H1 (cell line): ENCODE measurements around the gene RAD23A. TPM values are rescaled to one million over a fixed set of nuclear protein-coding genes. Genes with fewer than 3 reads are reported as not detected.
"Not testable (repeated sequence)": the region's sequence is repeated elsewhere in the genome, so short reads cannot be mapped to it uniquely, and the experiment has no call there.

ENCODE experiments used
- CTCF ChIA-PET: fragments of 300-600 bp; sonication (Branson Sonifier 250); formaldehyde crosslinking; loops from one replicate; lab custom pipeline; 2021; ENCODE audit not compliant: partially characterized antibody; lab: Charles Lee
- POLR2A ChIA-PET: fragments of 300-600 bp; sonication (Branson Sonifier 250); formaldehyde crosslinking; loops from one replicate; lab custom pipeline; 2021; ENCODE audit warnings: inconsistent platforms; ENCODE audit not compliant: partially characterized antibody; lab: Charles Lee
- DNase-seq, 2 experiments: peaks; one replicate each; pipeline versions ENCODE4 v3.0.0 to v3.0.0-alpha.2; 2010 to 2022; ENCODE audit warnings: low spot score in 2 of 2, low read depth in 1 of 2, mixed read lengths in 1 of 2
- FAIRE-seq: peaks from 2 replicates; lab custom pipeline; 2011; peaks lifted over from hg19 to GRCh38; lab: Jason Lieb, UNC
- H2AFZ ChIP-seq: 2 replicates; pipeline ENCODE4 v1.8.1; 2012; ENCODE audit warnings: low read length, inconsistent platforms
- H2AK5ac ChIP-seq: 2 replicates; pipeline ENCODE4 v1.6.1; 2013; ENCODE audit warnings: low read depth, low read length
- H2BK120ac ChIP-seq: replicated peaks from 2 replicates; pipeline ENCODE3; 2013; ENCODE audit warnings: low read depth, low read length, inconsistent platforms
- H2BK12ac ChIP-seq: 2 replicates; pipeline ENCODE4 v1.6.1; 2013; ENCODE audit warnings: low read depth, low read length
- H2BK15ac ChIP-seq: 2 replicates; pipeline ENCODE4 v1.6.1; 2013; ENCODE audit warnings: low read length
- H2BK20ac ChIP-seq: 2 replicates; pipeline ENCODE4 v1.6.1; 2013; ENCODE audit warnings: low read length
- H2BK5ac ChIP-seq: 2 replicates; pipeline ENCODE4 v1.6.1; 2013; ENCODE audit warnings: low read depth, low read length
- H3K14ac ChIP-seq: 2 replicates; pipeline ENCODE4 v1.6.1; 2013; ENCODE audit warnings: inconsistent platforms; ENCODE audit not compliant: insufficient read length
- H3K18ac ChIP-seq: 2 replicates; pipeline ENCODE4 v1.6.1; 2013; ENCODE audit warnings: low read length; ENCODE audit errors: extremely low read depth
- H3K23ac ChIP-seq: 2 replicates; pipeline ENCODE4 v1.6.1; 2013; ENCODE audit warnings: inconsistent platforms; ENCODE audit not compliant: insufficient read length
- H3K23me2 ChIP-seq: 2 replicates; pipeline ENCODE4 v1.6.1; 2013; ENCODE audit warnings: low read depth, low read length
- H3K27ac ChIP-seq: 2 replicates; pipeline ENCODE4 v1.6.1; 2011; ENCODE audit warnings: low read depth, low read length, inconsistent platforms
- H3K27me3 ChIP-seq, 4 experiments: replicated peaks in 1 of 4; 1 replicate in 1 of 4; 2 replicates in 3 of 4; pipeline versions ENCODE4 v1.6.1 to v1.8.1; 2011 to 2013; ENCODE audit warnings: low read length in 3 of 4, mild to moderate bottlenecking in 3 of 4, inconsistent platforms in 2 of 4, mixed read lengths in 2 of 4, moderate library complexity in 1 of 4; ENCODE audit not compliant: control insufficient read depth in 3 of 4, insufficient read depth in 3 of 4; ENCODE audit errors: extremely low read depth in 1 of 4
- H3K36me3 ChIP-seq, 4 experiments: 2 replicates each; pipeline versions ENCODE4 v1.6.1 to v1.8.1; 2011 to 2013; ENCODE audit warnings: mild to moderate bottlenecking in 4 of 4, low read length in 3 of 4, moderate library complexity in 2 of 4, control low read depth in 1 of 4, inconsistent platforms in 1 of 4; ENCODE audit not compliant: insufficient read depth in 4 of 4, control insufficient read depth in 2 of 4
- H3K4ac ChIP-seq: replicated peaks from 2 replicates; pipeline ENCODE3; 2013; ENCODE audit warnings: low read length, low read depth, mixed read lengths, inconsistent platforms; ENCODE audit not compliant: insufficient read length
- H3K4me1 ChIP-seq, 4 experiments: replicated peaks in 1 of 4; 1 replicate in 1 of 4; 2 replicates in 3 of 4; pipeline versions ENCODE4 v1.6.1 to v1.8.1; 2011 to 2013; ENCODE audit warnings: low read length in 3 of 4, inconsistent platforms in 2 of 4, mixed read lengths in 1 of 4; ENCODE audit not compliant: insufficient read depth in 4 of 4, control insufficient read depth in 3 of 4
- H3K4me2 ChIP-seq, 2 experiments: 2 replicates each; pipeline versions ENCODE4 v1.6.1 to v1.8.1; 2011 to 2013; ENCODE audit warnings: low read depth in 2 of 2, low read length in 2 of 2, control low read depth in 1 of 2, inconsistent platforms in 1 of 2, mild to moderate bottlenecking in 1 of 2; ENCODE audit not compliant: insufficient read depth in 1 of 2
- H3K4me3 ChIP-seq, 4 experiments: fragments of 200-600, 300-600 bp in 1 of 4; sonication (generic), shearing (Covaris generic), sonication (Bioruptor Twin) in 1 of 4; 2 replicates each; pipeline versions ENCODE4 v1.5.1 to v1.8.1; 2011 to 2016; ENCODE audit warnings: low read length in 4 of 4, low read depth in 3 of 4, control low read depth in 2 of 4, inconsistent platforms in 2 of 4, mild to moderate bottlenecking in 2 of 4, mixed read lengths in 1 of 4, moderate library complexity in 1 of 4; ENCODE audit not compliant: insufficient read depth in 2 of 4; ENCODE audit errors: extremely low read depth in 1 of 4
- H3K56ac ChIP-seq: replicated peaks from 2 replicates; pipeline ENCODE3; 2013; ENCODE audit warnings: low read depth, mild to moderate bottlenecking, mixed read lengths, low read length, inconsistent platforms; ENCODE audit not compliant: insufficient read length
- H3K79me1 ChIP-seq: 2 replicates; pipeline ENCODE4 v1.6.1; 2013; ENCODE audit warnings: low read depth, low read length, control low read depth
- H3K79me2 ChIP-seq, 2 experiments: 2 replicates each; pipeline versions ENCODE4 v1.6.1 to v1.8.1; 2012 to 2013; ENCODE audit warnings: low read length in 2 of 2, mild to moderate bottlenecking in 2 of 2, inconsistent platforms in 1 of 2; ENCODE audit not compliant: insufficient read depth in 2 of 2, control insufficient read depth in 1 of 2
- H3K9ac ChIP-seq, 4 experiments: replicated peaks in 1 of 4; 1 replicate in 1 of 4; 2 replicates in 3 of 4; pipeline versions ENCODE4 v1.6.1 to v1.8.1; 2011 to 2013; ENCODE audit warnings: low read depth in 3 of 4, low read length in 3 of 4, control low read depth in 2 of 4, mild to moderate bottlenecking in 2 of 4, moderate library complexity in 2 of 4, inconsistent platforms in 1 of 4; ENCODE audit errors: extremely low read depth in 1 of 4
- H3K9me3 ChIP-seq, 2 experiments: 2 replicates each; pipeline versions ENCODE4 v1.6.1 to v1.8.1; 2012 to 2013; ENCODE audit warnings: mild to moderate bottlenecking in 2 of 2, moderate library complexity in 2 of 2, control low read depth in 1 of 2, inconsistent platforms in 1 of 2, low read depth in 1 of 2, low read length in 1 of 2, mixed read lengths in 1 of 2; ENCODE audit not compliant: insufficient read depth in 2 of 2
- H4K20me1 ChIP-seq, 2 experiments: replicated peaks in 1 of 2; 2 replicates each; pipeline versions ENCODE3 to v1.8.1; 2011 to 2013; ENCODE audit warnings: inconsistent platforms in 2 of 2, low read length in 2 of 2, mild to moderate bottlenecking in 1 of 2; ENCODE audit not compliant: insufficient read depth in 2 of 2, control insufficient read depth in 1 of 2
- H4K5ac ChIP-seq: 2 replicates; pipeline ENCODE4 v1.6.1; 2013; ENCODE audit warnings: low read length, low read depth, mixed read lengths, inconsistent platforms; ENCODE audit not compliant: insufficient read length
- H4K8ac ChIP-seq: 2 replicates; pipeline ENCODE4 v1.8.0; 2013; ENCODE audit warnings: mild to moderate bottlenecking, moderate library complexity, low read length, inconsistent platforms; ENCODE audit not compliant: insufficient read depth; ENCODE audit errors: extremely low read depth
- H4K91ac ChIP-seq: replicated peaks from 2 replicates; pipeline ENCODE3; 2013; ENCODE audit warnings: low read length, mixed read lengths, inconsistent platforms; ENCODE audit not compliant: insufficient read length
- GABPA ChIP-seq: IDR thresholded peaks from 2 replicates; pipeline ENCODE4 v1.6.1; 2011; ENCODE audit warnings: mild to moderate bottlenecking, low read length, moderate library complexity, borderline replicate concordance; ENCODE audit not compliant: insufficient read depth
- GTF2F1 ChIP-seq: IDR thresholded peaks from 2 replicates; pipeline ENCODE4 v1.6.1; 2012; ENCODE audit warnings: low read depth, low read length, improper control_type of control experiment, borderline replicate concordance
- NRF1 ChIP-seq: IDR thresholded peaks from 2 replicates; pipeline ENCODE4 v1.6.1; 2011; ENCODE audit warnings: mild to moderate bottlenecking, low read depth, low read length, improper control_type of control experiment
- TCF12 ChIP-seq: IDR thresholded peaks from 2 replicates; pipeline ENCODE4 v1.6.1; 2011; ENCODE audit warnings: low read depth, mild to moderate bottlenecking, low read length
- WGBS, 2 experiments: shearing (Covaris generic) in 1 of 2; methylation state at CpG; one replicate each; pipeline versions ENCODE4 v1.1.6 to v1.1.7; 2013 to 2015; ENCODE audit warnings: low lambda C conversion rate in 2 of 2, mixed read lengths in 2 of 2, inconsistent platforms in 1 of 2, low coverage in 1 of 2, missing lambda C conversion rate in 1 of 2; ENCODE audit not compliant: insufficient replicate concordance in 2 of 2, insufficient coverage in 1 of 2, insufficient read length in 1 of 2; ENCODE audit errors: extremely low coverage in 1 of 2, missing lambda C conversion rate in 1 of 2; 5-methylcytosine and 5-hydroxymethylcytosine counted together
- polyA plus RNA-seq, 7 experiments: library from polyadenylated mRNA; depleted of rRNA in 3 of 7; stranded (reverse) in 5 of 7; unstranded in 2 of 7; fragments of >200 nt in 5 of 7; fragments of 200-250 nt in 2 of 7; gene quantifications; 1 replicate in 5 of 7; 2 replicates in 1 of 7; 4 replicates in 1 of 7; pipeline versions ENCODE4 v1.2.1 to v1.2.3, GENCODE V29; 2011 to 2013; ENCODE audit warnings: missing spikeins in 2 of 7, mixed read lengths in 2 of 7
- total RNA-seq: library from RNA; stranded (reverse); fragmentation: NEBNext Ultra II Directional; extraction: Animal tissue kit (Norgen Biotek cat#: 25700); gene quantifications from 2 replicates; pipeline ENCODE4 v1.2.1, GENCODE V29; 2021

The RAD23A gene
- total and polyA plus RNA-seq, 2 of the 8 experiments (the other 6 are each of a cell fraction or from before 2014, with no cell fraction given), result 40.0 to 76.1 TPM

DNA sequence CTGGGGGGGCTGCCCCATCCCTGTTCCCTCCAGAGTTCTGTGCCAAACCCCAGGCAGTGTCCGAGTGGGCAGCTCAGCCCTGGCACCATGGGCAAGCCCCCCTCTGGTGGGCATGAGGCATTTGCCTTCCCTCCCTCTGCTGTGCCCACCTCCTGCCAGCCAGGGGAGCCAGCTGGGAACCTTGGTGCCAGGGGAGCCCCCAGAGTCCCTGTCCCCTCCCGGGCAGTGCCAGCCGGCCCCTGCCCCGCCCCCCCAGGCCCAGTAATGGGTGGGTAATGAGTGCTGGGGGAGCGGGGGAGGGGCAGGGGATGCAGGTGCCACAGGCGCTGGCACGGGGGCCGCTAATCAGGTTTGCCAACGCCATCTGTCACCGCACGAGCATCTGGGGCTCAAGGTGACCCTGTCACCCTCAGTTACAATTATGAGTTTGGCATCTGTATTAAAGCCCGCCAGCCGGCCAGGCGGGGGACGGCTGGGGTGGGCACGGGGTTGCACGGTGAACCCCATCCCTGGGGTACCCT lies 29.6 kb downstream of the RAD23A start (continued):
- TF ChIP-seq GABPA (no peak), GTF2F1 (no peak), TCF12 (no peak), NRF1 (no peak)
- TF ChIP-seq, all 59 proteins: peak for 0

DNA sequence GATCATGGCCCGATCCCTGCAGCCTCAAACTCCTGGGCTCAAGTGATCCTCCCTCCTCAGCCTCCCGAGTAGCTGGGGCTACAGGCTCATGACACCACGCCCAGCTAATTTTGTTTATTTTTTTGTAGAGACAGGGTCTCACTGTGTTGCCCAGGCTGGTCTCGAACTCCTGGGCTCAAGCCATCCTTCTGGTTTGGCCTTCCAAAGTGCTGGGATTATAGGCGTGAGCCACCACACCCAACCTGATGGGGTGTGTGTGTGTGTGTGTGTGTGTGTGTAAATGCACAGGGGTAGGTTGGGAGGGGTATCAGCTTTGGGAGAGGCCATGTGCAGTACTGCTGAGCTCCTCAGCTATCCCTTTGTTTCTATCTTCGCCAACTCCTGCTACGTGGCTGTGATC lies 30.4 kb downstream of the RAD23A start:
- DNase-seq, H2BK15ac ChIP-seq, H2BK12ac ChIP-seq, H4K91ac ChIP-seq, H3K4ac ChIP-seq, H3K36me3 ChIP-seq, H3K27ac ChIP-seq, H3K4me1 ChIP-seq, H2BK5ac ChIP-seq, H3K79me2 ChIP-seq, H2BK20ac ChIP-seq, H3K14ac ChIP-seq, H3K4me3 ChIP-seq, H3K4me2 ChIP-seq, H2AFZ ChIP-seq, H4K20me1 ChIP-seq, H4K5ac ChIP-seq, H3K9me3 ChIP-seq, H3K9ac ChIP-seq, H2AK5ac ChIP-seq, FAIRE-seq, H3K27me3 ChIP-seq, H4K8ac ChIP-seq, H3K79me1 ChIP-seq, H3K23me2 ChIP-seq, H3K18ac ChIP-seq, H3K23ac ChIP-seq, H2BK120ac ChIP-seq, H3K56ac ChIP-seq: not testable (repeated sequence)
- WGBS, 2 experiments, result 83% methylated on average over 6 of the region's 7 CpGs; no CpG with 5 or more reads in 1 of the 2 experiments
- ChIA-PET POLR2A (interaction anchor here (1.1 to 2.4 kb wide), 5 partner anchors 10 to 142 kb away, joined by 4 to 5 read pairs (median 5); partner anchors contain the start of genes NACC1 and SYCE2), CTCF (interaction anchor here (0.8 to 16.3 kb wide), 24 partner anchors 9 to 602 kb away, joined by 3 to 431 read pairs (median 6); partner anchors contain the start of genes DAND5, LYL1 and RAD23A)
